Midbrain (tissue), 1 donor: Measurements from ENCODE around the gene MAB21L3.
"Not testable (repeated sequence)": the region's sequence is repeated elsewhere in the genome, so short reads cannot be mapped to it uniquely, and the experiment has no call there.

Source experiments
- DNase-seq: peaks from one replicate; lab custom pipeline; 2025; lab: John Stamatoyannopoulos, UW

MAB21L3 gene

DNA sequence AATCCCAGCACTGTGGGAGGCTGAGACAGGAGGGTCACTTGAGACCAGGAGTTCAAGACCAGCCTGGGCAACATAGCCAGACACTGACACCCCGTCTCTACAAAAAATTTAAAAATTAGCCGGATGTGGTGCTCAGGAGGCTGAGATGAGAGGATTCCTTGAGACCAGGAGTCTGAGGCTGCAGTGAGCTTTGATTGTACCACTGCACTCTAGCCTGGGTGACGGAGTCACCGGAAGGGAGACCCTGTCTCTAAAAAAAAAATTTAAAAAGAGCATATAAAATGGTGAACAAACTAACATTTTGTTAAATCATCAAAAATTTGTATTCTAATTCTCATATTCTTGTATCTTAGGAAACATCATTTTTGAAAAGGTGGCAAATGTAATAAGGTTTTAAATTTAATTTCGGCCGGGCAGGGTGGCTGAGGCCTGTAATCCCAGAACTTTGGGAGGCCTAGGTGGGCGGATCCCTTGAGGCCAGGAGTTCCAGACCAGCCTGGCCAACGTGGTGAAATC is 27.1 kb downstream of the MAB21L3 start:
- DNase-seq: no peak

DNA sequence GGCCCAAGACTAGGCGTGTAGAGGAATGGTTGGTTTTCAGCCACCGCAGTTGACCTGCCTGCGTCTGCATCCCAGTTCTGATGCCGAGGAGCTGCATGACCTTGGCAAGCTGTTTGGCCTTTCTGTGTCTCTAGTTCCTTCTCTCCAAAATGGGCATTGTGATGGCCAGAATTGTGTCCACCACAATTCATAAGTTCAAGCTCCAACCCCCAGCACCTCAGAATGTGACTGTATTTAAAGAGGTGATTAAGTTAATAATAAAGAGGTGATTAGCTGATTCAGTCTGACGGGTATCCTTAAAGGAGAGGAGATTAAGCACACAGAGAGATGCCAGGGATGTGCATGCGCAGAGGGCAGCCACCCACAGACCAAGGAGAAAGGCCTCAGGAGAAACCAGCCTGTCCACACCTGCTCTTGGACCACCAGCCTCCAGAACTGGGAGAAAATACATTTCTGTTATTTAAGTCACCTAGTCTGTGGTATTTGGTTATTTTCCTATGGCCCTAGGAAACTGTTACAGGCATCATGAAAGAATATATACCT is 28.5 kb downstream of the MAB21L3 start:
- DNase-seq: no peak

DNA sequence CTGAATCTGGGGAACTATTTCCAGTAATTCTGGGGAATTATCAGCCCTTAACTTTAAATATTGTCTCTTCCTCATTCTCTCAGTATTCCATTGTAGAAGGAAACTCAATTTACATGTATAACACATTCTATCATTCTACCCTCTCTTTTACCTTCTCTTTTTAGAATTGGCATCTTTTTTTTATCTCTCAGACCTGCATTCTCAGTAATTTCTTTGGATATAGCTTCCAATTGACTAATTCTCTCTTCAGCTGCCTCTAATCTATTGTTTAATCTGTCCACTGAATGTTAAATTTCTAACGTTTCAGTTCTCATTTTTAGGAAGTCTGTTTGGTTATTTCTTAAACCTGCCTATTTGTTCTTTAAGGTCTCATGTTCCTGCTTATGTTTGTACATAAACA is 33.0 kb downstream of the MAB21L3 start:
- DNase-seq: no peak

DNA sequence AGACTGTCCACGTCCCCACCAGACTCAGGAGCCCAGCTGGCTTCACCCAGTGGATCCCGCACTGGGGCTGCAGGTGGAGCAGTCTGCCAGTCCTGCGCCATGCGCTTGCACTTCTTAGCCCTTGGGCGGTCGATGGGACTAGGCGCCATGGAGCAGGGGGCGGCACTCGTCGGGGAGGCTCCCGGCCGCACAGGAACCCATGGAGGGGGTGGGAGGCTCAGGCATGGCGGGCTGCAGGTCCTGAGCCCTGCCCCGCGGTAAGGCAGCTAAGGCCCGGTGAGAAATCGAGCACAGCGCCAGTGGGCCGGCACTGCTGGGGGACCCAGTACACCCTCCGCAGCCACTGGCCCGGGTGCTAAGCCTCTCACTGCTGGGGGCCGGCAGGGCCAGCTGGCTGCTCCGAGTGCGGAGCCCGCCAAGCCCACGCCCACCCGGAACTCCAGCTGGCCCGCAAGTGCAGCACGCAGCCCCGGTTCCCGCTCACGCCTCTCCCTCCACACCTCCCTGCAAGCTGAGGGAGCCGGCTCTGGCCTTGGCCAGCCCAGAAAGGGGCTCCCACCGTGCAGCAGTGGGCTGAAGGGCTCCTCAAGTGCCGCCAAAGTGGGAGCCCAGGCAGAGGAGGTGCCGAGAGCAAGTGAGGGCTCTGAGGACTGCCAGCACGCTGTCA is 35.4 kb downstream of the MAB21L3 start:
- not testable (repeated sequence) for DNase-seq

DNA sequence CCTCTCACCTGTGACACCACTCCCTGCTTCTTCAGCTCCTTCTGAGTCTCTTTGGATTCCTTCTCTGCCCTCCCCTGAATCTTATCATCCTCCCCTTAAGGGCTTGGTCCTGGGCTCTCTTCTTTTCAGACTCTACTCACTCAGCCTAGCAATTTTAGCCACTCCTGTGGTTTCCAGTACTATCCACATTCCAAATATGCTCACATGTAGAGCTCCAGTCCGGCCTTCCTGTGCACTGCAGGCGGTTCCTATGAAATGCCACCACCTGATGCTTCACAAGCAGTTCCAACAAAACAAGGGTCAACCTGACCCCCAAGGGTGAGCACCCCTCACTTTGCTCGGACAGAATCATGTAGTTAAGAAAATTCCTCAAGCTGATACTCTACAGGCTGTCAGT is 35.9 kb downstream of the MAB21L3 start:
- no peak for DNase-seq

DNA sequence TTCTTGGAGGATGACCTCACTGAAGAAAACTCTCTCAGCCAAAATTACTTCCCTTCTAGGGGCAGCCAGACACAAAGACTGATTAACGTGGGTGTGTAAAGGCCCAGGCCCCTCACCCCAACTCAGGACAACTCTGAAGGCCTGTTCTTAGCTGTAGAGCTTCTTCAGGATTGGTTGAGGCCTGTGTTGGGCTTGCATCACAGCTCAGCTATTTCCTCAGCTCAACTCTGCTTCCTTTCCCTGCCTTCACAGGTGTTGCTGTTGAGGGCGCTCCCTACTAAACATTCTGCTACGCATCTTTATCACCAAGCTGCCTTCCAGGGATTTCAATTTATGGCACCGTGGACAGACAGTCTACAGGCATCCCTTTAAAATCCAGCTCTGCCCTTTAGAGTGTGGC is 36.8 kb downstream of the MAB21L3 start:
- no peak for DNase-seq

DNA sequence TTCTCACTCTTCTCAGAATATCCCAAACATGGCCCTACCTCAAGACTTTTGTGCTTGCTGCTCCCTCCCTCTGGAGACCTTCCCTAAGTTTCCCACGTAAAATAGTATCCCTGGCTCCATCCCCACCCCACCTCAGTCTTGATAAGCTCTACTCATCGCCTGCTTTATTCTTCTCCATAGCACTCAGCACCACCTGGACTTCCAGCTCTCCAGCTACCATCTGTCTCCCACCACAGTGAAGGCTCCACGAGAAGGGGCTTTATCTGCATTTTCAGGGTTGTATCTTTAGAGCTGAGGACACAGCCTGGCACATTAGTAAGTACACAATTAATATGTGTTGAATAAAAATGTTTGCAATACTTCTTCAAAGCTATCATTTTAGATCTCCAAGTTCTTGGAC is 37.8 kb downstream of the MAB21L3 start:
- DNase-seq: no peak

DNA sequence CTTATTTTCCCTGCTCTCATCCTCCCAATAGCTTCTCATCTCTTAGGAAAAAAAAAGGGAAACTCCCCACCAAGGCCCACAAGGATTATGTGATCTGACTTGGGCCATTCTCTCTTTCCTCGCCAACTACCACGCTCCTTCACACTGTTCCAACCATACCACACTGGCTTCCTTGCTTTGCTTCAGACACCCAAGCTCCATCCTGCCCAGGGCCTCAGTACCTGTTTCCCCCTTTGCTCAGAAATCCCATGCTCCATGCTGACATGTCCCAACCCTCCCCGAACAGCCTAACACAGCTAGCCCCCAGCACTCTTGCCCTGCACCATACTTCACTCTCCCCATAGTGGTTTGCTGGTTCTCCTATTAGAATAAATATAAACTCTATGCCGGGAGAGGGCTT is 39.2 kb downstream of the MAB21L3 start:
- no peak for DNase-seq

DNA sequence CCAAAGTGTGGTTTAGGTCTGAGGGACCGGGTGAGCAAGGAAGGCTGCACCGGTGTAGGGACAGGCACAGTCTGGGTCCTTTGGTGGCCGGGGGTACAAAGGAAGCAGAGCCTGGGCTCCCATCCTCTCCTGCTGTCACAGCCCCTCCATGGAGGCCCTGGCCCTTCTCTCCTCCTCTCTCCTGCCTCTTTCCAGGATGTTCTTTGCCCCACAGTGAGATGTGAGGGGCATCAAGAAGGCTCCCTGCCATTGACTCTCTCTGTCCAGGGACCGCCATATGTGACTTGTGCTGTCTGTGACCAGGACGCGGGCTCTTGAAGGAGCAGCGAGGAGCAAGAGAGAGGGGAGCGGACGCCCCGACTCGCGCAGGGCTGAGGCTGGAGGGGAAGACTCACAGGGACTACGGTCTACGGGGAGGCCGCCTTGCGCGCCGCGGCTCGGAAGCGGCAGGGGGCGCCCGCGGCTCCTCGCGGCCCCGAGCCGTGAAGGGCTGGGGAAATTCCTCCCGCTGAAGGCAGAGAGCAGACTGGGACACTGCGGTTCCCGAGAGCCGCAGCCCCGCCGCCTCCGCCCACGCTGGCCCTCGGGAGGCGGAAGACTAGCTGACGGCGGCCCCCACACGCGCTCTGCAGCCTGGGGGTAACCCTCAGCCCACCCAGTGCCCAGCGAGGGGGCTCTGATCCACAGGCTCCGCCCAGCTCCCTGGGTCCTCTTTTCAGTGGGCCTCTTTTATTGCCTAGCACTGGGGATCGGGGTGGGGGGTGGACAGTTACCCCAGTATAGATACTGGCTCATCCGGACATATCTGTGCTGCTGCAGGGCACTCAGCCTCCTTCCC is 40.8 kb downstream of the MAB21L3 start:
- DNase-seq: peak; percentile 79

DNA sequence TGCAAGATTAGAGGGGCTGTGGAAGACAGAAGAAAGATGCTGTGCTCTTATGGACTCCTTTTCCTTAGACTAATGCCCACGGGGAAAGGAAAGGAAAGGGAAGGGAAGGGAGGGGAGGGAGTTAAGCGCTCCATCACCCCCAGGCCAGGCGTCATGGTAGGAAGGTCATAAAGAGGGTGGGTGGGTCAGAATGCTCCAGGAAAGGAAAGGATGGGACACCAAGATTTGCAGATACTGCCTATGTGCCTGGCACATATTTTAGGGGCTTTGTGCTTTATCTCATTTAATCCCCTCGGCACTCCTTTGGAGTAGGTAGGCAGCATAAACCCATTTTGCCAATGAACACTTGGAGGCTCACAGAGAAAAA is 41.4 kb downstream of the MAB21L3 start:
- DNase-seq: no peak

DNA sequence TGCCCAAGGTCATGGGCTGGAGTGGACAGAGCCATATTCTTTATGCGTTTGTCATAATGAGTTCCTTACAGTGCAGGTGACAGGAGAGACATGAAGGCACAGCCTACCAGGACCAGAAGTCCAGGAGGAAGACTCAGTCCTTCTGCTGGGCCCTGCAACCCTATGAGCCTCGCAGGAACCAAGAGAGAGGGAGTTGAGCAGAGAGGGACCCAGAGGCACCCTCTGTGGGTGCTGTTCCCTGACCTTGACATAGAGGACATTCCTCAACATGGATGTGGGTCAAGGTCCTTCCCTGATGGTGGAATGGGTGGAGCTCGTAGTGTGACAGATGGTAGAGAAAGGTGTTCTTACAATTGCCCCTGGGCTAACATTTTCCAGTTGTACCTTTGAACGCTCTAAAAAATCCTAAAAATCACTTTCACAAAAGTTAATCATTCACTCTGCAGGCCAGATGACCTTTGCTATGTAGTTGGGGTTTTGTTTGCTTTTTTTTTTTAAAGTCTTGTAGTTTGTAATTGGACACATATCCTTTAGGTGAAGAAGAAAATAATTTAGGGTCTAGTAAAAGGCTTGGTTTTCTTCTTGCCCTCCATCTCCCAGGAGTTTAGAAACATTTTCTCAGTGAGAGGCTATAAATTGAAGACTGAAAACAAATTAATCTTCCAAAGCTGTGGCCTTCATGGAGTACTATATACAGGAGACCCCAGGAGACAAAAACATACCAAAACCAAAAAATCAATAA is 41.9 kb downstream of the MAB21L3 start:
- no peak for DNase-seq

DNA sequence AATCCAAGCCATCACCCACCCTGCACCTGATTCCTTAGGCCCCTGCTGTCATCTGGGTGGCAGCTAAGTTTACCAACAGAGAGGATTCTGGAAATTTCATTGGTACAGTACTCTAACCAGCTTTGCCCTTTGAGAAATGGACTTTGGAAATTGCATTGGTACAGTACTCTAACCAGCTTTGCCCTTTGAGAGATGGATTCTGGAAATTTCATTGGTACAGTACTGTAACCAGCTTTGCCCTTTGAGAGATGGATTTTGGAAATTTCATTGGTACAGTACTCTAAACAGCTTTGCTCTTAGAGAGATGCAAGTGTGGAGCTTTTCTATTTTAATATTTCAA is 42.5 kb downstream of the MAB21L3 start:
- DNase-seq: no peak

DNA sequence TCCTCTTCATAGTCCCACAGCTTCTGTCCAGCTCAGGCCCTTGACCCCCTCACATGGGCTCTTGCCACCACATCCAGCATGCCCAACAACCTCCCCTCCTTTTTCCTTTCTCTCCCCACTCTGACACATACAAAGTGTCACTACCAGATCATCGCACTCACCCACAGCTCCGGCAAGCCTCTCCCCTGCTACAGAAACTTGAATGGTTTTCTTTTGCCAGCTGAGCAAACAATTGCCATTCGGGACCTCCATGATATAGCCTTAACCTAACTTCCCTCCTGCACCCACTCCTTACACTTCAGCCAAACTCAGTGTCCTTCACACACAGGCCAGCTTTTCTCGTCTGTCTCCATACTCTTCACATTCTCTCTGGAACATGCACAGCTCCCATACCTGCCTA is 43.3 kb downstream of the MAB21L3 start:
- DNase-seq: no peak

DNA sequence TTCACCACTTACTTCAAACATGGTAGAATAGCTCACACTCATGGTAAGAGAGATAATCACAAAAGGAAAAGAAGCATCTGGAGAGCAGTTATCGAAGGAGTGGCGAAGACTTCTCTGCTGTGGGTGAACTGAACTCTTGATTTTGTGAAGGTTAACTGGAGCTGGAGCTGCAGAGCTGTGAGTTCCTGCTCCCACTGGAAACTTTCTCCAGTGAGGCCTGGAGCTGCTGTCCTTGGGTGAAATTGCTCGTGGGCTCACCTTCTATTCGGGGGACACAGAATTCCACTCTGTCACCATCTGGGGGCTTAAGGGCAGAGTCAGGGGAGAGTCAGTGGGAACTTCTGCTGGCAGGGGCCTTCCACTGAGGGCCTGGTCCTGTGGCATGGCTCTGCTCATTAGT is 45.9 kb downstream of the MAB21L3 start:
- DNase-seq: no peak

DNA sequence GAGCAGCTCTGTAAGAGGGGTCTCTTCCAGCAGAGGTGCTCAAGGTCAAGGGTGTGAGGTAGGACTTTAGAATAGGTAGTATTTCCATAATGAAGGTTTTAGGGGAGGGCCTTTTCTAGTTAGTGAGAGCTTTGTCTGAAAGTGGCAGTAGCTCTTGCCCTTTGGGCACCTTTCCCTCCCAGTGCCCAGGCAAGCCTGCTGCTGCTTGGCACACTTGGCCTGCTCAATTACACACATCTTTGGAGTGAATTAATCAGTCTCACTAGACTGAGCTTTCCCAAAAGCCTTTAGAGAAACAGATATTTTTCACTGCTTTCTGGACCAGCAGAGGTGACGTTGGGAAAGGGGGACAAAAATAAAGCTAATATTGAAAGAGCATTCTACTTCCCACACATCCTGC is 48.0 kb downstream of the MAB21L3 start:
- DNase-seq: no peak

DNA sequence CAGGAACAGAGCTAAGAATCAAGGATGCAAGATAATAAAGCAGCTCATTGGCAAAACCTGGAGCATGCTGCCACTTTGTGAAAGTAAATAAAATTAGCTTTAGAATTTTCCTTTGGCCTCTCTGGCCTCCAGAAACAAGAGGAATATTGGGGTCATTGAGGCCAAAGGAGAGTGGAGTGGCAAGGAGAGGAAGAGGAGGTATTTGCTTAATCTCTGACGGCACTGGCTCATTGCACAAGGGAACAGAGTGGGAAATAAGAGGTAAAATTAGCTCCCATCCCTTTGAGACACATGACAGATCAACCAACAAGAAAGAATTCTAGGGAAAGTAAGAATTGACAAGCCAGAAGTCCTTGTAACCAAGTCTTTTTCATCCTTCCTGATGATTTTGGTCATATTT is 48.4 kb downstream of the MAB21L3 start:
- no peak for DNase-seq

DNA sequence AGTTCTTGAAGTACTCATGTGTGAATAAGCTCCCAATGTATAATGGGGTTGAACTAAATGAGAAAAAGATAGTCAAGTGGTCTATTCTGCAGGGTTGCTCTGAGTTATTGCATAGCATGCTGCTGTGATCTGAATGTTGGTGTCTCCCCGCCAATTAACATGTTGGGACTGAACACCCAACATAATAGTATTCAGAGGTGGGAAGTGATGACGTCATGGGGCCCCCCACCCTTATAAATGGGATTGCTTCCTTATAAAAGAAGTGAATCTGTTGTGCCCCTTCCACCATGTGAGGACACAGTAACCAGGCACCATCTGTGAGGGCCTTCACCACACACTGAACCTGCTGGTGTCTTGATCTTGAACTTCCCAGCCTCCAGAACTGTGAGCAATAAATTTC is 50.2 kb downstream of the MAB21L3 start:
- DNase-seq: no peak

DNA sequence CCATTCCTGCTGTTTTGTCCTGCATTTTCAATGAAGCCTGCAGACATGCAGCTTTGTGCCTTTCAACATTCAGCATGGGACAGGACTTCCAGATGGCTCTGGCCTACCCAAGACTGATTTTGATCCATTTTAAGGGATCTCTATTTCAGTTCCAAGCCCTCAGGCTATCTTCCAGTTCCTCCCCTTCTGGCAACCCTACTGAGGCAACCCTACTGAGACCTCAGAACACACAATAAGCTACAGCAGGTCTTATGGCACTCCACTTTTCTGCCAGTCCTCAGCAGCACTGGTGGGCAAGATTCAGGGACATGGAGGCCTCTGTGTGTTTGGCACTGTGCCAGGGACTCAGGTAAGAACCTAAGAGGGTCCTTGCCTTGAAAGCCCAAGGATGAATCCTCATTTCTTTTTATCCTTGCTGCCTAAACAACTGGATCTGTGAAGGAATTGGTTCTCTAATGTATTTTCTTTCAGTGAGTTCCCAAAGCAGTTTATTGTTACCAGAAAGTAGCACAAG is 50.7 kb downstream of the MAB21L3 start:
- no peak for DNase-seq

DNA sequence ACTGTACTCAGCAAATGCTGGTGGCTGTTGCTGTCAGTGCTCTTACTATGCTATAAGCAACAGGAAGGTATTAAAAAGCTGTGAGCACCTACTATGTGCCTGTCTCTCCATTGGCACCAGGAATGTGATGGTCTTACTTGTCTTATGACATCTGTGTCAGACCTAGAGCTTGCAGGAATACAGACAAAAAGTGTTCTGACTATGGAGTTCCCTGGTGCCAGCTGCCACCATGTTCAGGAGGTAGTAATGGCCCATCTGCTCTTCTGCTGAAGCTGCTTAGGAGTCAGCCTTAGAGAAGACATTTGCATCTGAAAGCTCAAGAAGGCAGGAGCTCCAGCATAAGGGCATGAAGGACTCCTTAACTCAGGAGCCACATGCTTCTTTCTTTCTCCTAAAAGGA is 52.3 kb downstream of the MAB21L3 start:
- no peak for DNase-seq

DNA sequence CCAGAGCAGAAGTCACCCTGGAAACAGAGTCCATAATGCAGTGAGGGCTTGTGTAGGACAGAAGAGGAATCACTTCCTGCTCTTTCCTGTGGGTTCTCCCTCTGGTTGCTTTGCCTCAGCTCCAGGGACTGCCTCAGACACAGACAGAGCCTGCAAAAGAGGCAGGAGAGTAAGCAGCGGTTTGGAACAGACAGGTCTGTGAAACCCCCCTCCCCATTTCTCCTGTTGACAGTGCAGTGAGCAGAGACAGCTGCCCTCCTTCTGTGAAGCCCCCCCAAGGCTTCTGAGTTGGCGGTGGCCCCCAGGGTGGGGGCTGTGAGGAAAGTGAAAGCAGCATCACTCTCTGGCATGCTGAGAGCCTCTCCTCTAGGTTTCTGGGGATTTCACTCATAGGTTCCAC is 53.0 kb downstream of the MAB21L3 start:
- no peak for DNase-seq

DNA sequence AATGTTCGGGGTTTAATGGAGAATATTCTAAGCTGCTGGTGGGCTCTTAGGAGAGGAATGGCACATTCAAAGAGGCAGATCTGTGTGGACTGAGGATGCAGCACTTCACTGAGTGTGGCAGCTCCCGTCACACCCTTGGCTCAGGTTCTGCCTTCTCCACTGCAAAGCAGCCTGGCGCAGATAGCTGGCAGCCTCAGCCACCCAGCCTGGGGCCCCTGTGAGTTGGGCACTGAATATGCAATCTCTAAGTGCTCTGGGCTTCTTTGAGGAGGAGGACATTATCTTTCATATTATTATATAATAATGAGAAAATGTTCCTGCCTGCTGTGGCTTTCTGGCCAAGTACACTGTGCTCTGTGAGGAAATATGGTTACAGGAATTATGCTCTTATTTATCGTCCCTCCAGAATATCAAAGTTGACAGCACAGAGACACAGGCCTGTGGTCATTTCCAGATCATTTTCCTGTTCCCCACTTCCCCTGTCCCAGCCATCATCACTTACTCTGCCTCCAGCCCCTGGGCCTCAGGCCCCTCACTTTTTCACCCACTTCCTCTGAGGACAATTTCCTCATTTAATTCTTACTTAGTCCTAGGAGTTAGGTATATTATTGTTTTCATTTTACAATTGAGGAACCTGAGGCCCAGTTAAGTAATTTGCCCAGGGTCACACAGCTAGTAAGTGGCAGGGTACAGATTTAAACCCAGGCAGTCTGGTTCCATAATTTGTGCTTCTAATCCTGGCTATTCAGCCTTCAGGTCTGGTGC is 53.6 kb downstream of the MAB21L3 start:
- peak; percentile 12 for DNase-seq

DNA sequence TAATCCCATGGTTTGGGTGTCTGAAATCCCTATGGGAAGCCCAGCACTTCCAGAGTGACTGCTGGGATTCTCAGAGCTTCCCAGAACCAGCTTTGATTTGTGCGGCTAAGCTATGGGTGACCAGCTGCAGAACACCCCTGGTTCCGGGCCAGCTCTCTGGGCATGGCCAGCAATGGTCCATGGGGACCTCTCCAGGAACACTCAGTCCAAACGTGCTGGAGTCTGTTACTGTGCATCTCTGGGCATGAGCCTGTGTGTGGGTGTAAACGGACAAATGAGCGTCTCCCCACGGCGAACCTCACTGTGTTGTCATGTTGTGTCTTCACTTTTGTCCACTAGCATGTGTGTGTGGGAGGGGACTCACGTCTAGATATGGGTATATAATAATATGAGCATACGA is 54.4 kb downstream of the MAB21L3 start:
- no peak for DNase-seq
